GM18502 (cell line): ENCODE measurements around the gene C9orf40.

Source experiments
- ATAC-seq: cut with Tn5 transposase; IDR thresholded peaks from one replicate; pipeline ENCODE4 v1.9.1; 2021; ENCODE audit warnings: mild to moderate bottlenecking; ENCODE audit not compliant: unreplicated experiment, poor library complexity

C9orf40 gene

DNA sequence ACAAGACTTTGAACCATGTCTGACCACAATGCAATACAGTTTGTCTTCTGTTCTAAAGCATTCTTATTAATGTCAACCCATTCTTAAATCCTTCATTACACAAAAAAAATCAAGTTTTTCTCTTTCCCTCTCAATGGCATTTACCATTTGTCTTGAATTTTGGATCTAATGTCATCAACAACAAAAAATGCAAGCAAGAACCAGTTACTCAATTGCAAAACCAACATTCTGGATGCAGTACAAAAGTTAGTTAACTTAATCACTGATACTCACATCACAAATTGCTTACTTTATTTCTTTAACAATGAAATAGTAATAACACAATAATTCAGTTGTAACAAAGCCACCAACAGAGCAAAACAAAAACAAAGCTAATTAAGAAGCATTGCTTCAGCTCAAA lies 6.0 kb downstream of the C9orf40 start:
- ATAC-seq: no peak

GRCh38 chr9:74942801-74943200 lies 9.9 kb downstream of the C9orf40 start:
- ATAC-seq: no peak

- no peak for ATAC-seq
Observed at GRCh38 chr9:74940600-74940999, 12.1 kb downstream of the C9orf40 start.

DNA sequence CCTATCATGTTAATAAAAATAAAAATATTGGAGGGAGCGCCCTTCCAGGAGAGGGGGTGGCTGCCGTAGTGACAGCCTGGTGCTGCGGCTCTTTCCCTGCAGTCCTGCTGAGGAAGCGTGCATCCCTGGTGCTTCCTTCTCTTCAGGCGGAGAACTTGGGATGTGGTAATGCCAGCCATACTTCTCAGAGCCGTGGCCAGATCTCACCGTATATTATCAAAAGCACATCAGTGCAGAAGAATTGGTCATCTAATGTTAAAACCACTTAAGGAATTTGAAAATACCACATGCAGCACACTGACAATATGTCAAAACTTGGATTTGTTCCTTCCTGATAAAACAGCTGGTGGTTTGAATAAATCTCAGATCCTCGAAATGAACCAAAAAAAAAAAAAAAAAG lies 17.7 kb downstream of the C9orf40 start:
- ATAC-seq: no peak

- ATAC-seq: no peak
Observed at GRCh38 chr9:74921737-74922136, 31.0 kb downstream of the C9orf40 start.

- ATAC-seq: no peak
Observed at GRCh38 chr9:74920944-74921626, 31.6 kb downstream of the C9orf40 start.

GRCh38 chr9:74910036-74910435 lies 42.7 kb downstream of the C9orf40 start:
- ATAC-seq: no peak

GRCh38 chr9:74908665-74909064 lies 44.0 kb downstream of the C9orf40 start:
- ATAC-seq: no peak

- ATAC-seq: no peak
Observed at GRCh38 chr9:74907085-74907484, 45.6 kb downstream of the C9orf40 start.

- no peak for ATAC-seq
Observed at GRCh38 chr9:74901001-74901400, 51.7 kb downstream of the C9orf40 start.
